H54 (cell line): ENCODE results near the gene DRD3.
A peak's percentile ranks its signal among the peaks of the same experiment; 100 is the strongest.

ENCODE experiments used
- DNase-seq: peaks from one replicate; pipeline ENCODE4 v3.0.0; 2011; ENCODE audit warnings: low spot score, mixed read lengths; ENCODE audit not compliant: insufficient read length
- FAIRE-seq: peaks from 3 replicates; lab custom pipeline; 2011; peaks lifted over from hg19 to GRCh38; lab: Jason Lieb, UNC
- POLR2A ChIP-seq: IDR thresholded peaks from 2 replicates; pipeline ENCODE4 v1.6.1; 2011; ENCODE audit warnings: low read depth, mild to moderate bottlenecking, low read length

Gene DRD3

DNA sequence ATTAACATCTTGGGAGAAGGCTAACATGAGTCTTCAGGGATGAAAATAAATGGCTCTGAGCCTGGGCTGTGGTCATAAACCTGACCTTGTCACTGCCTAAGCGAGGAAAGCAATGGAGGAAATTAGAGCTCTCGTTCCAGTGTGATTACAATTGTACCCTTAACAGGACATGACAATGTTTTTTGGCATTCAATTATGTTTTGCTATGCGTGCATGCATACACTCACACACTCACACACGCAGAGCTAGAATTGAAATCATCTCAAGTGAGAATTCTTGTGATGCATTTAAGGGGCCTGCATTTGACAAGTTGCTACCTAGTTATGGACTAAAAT lies 34.4 kb upstream of the DRD3 start:
- FAIRE-seq (no peak), DNase-seq (no peak)
- no peak for TF ChIP-seq POLR2A

- no peak for DNase-seq
- no peak for FAIRE-seq
- TF ChIP-seq POLR2A = no peak
Observed at GRCh38 chr3:114212646-114213045, 33.8 kb upstream of the DRD3 start.

DNA sequence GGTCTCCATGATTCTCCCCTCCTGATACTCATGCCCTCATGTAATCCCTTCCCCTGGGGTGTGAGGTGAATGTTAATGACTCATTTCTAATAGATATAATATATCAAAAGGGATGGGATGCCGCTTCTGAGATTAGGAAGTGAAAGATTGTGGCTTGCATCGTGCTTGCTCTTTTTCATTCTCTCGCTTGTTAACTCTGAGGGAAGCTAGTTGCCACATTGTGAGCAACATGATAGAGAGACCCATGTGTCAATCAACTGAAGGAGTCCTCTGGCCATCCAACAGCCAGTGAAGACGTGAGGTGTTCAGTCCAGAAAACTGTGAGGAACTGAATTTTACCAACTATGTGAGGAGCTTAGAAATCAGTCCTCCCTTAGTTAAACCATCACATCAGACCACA lies 28.9 kb upstream of the DRD3 start:
- no peak for DNase-seq
- no peak for TF ChIP-seq POLR2A
- FAIRE-seq = no peak

DNA sequence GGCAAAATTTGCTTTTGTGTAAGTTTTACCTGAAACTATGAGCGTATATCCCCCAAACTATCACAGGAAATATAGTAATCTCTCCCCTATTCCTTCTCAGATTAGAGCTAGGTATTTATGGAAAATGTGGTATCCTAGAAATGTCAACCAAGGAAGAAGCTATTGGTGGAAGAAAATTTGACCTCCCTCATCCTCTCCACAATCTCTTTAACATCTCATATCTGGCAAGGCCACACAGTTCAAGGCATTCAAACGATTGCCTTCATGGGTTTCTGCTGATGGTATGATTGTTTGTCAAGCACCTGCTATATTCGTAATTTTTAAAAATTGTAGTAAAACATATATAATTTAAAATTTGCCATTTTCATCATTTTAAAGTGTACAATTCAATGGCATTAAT lies 27.5 kb upstream of the DRD3 start:
- no peak for TF ChIP-seq POLR2A
- no peak for DNase-seq
- FAIRE-seq = no peak

DNA sequence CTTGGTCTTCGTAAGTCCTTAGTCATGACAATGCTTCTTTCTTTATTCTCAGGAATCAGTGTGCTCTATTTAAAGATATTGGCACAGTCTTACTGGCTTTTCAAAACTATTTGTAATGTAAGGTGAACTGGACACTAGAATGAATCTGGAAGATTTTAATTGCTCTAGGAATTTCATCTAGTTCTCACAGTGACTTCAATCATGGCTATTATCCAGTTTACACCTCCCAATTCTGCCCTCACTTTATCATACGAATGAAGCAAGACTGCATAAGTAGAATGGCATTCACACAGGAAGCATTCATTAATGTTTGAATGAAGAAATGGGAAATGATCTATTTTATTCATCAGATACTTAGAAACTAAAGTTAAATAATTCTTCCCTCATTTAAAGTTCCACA lies 26.7 kb upstream of the DRD3 start:
- no peak for TF ChIP-seq POLR2A
- no peak for FAIRE-seq

DNA sequence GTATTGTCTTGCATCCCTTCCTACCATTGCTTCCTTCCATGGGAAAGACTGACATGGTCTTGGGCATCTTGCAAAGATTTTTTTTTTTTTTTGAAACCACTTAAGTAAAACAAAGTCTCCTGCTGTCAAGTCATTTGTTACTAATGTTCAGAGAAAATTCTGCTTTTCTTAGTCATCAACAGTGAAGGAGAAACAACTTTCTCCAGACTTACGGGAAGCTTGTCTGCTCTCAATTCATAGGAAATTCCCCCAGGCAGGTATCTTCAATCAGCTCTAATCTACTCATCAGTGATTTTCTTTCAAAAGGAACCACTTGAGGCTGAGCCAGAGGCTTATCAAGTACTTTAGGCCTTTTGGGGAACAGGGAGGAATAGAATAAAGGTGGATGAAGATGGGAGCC lies 15.9 kb upstream of the DRD3 start:
- no peak for FAIRE-seq
- no peak for DNase-seq
- TF ChIP-seq POLR2A = no peak

More for the DNA sequence above, 26.7 kb upstream of the DRD3 start:
- DNase-seq = no peak

GRCh38 chr3:114192136-114192535 lies 13.3 kb upstream of the DRD3 start:
- DNase-seq (no peak), FAIRE-seq (no peak)
- TF ChIP-seq POLR2A = no peak

DNA sequence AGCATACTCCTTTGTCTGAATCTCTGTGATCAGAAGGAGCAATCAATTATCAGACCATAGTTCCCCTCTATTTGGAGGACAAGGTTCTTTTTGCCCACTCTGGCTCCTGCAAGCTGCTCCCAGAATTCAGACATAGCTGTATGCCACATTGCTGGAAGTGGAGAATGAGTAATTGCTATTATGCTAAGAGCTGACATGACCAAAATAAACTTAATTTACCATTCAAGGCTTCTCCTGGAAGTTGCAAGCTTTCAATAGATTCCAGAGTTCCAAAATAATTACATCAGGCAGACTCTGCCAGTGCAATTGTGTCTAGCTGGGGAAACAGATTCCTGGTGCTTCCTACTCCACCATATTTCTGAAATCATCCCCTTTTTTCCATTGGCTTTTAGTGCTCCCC lies 7.6 kb upstream of the DRD3 start:
- no peak for FAIRE-seq
- no peak for DNase-seq
- no peak for TF ChIP-seq POLR2A

DNA sequence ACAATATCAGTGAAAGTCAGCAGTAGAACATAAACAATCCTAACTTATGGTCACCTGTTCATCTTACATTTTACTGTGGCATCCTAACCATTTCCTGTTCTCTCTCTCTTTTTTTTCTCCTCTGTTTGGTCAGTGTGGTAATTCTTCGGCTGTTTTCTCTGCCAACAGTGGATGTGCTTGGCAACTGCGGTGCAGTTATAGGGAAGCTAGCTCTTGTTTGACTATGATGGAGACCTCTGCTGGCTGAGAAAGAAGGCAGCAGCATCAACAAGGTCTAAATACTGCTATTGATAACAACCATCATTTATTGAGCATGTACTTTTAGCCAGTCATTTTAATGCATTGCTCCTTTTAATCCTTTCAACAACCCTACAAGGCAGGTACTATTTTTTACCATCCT lies 723 bp upstream of the DRD3 start:
- DNase-seq (no peak), FAIRE-seq (peak; percentile 60)
- no peak for TF ChIP-seq POLR2A

DNA sequence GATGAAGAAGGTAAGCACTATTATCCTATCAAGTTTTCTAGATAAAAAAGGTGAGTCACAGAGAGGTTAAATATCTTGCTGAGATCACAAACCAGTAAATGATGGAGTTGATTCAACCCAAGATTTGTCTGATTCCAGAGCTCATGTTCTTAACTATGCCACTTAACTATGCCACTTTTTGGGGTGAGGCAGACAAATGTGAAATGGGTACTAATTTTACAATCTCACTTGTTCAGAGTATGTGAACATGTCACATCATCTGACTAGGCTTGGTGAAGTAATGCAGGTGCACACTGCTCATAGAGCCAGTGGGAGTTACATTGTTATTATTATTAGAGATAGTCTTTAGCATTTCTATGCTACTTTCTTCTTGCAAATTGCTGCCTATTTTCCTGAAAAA lies 2.0 kb downstream of the DRD3 start:
- no peak for TF ChIP-seq POLR2A
- DNase-seq (no peak), FAIRE-seq (no peak)

GRCh38 chr3:114176487-114176886 lies 2.4 kb downstream of the DRD3 start:
- DNase-seq = no peak
- no peak for TF ChIP-seq POLR2A
- no peak for FAIRE-seq

DNA sequence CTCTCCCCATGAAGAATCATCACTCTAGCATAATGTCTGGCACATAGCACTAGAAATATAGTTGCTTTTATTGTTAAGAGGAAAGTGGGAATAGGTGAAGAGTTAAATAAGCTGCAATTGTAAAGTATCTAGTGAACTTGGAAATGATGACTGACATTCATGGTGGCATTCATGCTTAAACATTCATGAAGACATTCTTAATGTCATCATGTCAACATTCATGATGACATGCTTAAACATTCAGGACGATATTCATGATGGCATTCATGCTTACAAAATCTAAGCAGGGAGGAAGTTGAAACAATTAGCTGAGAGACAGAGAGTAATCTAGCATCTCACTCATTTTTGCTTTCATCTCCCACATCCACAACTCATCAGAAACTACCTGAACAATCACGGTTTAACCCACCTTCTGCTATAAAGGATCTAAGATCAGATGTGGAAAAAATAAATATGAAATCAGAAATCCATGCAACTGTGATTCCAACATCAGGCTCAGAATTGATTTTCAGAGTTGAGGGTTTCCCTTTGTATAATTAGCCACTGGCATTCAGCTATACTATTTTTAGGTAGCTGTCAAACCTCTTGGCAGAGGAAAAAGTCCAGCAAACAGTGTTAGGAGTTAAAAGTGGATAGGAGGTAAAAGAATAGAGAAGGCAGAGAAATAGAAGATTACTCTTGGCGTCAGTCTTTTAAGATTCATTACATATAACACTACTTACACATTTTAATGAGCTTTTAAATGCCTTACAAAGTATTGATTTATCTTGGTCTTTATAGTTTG lies 3.5 kb downstream of the DRD3 start:
- DNase-seq (no peak), FAIRE-seq (peak; percentile 55)
- no peak for TF ChIP-seq POLR2A

DNA sequence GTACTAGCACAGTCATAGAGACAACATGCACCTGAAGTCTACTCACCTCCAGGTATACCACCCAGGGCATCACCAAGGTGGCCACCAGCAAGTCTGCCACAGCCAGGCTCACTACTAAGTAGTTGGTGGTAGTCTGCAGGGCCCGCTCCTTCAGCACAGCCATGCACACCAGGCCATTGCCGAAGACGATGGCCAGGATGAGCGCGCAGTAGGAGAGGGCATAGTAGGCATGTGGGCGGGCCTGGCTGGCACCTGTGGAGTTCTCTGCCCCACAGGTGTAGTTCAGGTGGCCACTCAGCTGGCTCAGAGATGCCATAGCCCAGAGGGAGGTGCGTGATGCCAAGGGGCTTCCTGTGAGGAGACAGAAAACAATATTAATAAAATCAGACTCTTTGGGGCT lies 7.2 kb downstream of the DRD3 start:
- TF ChIP-seq POLR2A = no peak
- no peak for DNase-seq
- FAIRE-seq = no peak

- TF ChIP-seq POLR2A = no peak
- FAIRE-seq = no peak
- DNase-seq = no peak
Observed at GRCh38 chr3:114168150-114168549, 10.7 kb downstream of the DRD3 start.

DNA sequence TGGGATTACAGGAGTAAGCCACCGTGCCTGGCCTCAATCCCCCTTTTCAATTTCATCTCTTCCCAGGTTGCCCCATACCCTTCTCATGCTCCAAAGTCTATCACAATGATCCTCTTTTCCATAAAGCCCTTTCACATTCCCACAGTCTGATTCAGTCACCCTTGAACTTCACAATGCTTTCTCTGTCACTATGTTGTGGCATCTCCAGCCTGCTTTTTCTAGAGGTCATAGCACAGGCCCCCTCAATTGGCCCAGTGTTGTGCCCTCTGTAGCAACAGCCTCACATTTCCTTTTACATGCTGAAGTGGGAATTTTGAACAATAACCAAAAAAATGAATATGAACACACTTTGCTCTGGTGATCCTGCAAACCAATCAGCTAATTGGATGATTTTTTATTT lies 21.5 kb downstream of the DRD3 start:
- no peak for DNase-seq
- no peak for TF ChIP-seq POLR2A
- no peak for FAIRE-seq
